ENCODE measurements around the gene FCER2.

The FCER2 gene

DNA sequence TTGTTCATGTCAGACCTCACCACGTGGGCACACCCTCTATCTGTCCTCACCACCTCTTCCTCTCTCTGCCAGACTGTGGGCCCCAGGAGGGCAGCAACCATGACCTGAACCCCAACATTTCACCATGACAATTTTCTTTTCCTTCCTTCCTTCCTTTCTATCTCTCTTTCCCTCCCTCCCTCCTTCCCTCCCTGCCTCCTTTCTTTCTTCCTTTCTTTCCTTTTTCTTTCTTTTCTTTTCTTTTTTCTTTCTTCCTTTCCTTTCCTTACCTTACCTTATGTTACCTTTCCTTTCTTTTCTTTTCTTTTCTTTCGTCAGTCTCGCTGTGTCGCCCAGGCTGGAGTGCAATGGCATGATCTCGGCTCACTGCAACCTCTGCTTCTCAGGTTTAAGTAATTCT, 8.7 kb upstream of the FCER2 start:
- TF ChIP-seq CTCF (IDR thresholded peaks at IDR 0.05; ENCODE audit: insufficient read depth, low read depth, low read length, missing control alignments) = no peak
- no peak for DNase-seq (ENCODE audit: low read depth)

DNA sequence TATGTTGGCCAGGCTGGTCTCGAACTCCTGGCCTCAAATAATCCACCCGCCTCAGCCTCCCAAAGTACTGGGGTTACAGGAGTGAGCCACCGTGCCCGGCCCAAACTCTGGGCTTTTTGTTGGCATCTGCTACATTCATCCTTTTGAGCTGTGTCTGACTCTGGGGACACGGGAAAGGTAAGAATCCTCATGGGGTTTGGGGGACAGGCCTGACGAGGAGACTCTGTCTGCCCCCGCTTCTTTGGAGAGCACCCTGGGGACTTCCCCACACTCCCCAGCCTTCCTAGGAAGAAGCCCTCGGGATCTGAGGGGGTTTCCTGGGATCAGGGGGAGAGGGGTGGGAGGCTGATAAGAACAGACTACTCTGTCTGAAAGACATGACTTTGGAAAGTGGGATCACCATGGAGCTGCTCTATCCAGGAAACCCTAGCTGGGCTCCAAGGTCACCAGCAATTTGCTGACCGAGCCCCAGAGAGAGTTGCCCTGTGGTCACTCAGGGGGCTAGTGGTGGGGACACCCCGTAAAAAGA, 8.1 kb upstream of the FCER2 start:
- DNase-seq (ENCODE audit: low read depth) = no peak
- TF ChIP-seq CTCF (IDR thresholded peaks at IDR 0.05; ENCODE audit: insufficient read depth, low read depth, low read length, missing control alignments) = no peak
- no peak overlapping the region for H3K4me3 ChIP-seq (ENCODE audit: low read depth, low read length)

More for the DNA sequence above, 8.7 kb upstream of the FCER2 start:
- H3K4me3 ChIP-seq (ENCODE audit: low read depth, low read length) = no peak overlapping the region

- no peak for DNase-seq (ENCODE audit: low read depth)
- TF ChIP-seq CTCF (IDR thresholded peaks at IDR 0.05; ENCODE audit: insufficient read depth, low read depth, low read length, missing control alignments) = no peak
- H3K4me3 ChIP-seq (ENCODE audit: low read depth, low read length) = no peak overlapping the region
Observed at GRCh38 chr19:7706955-7707456, 5.1 kb upstream of the FCER2 start.

DNA sequence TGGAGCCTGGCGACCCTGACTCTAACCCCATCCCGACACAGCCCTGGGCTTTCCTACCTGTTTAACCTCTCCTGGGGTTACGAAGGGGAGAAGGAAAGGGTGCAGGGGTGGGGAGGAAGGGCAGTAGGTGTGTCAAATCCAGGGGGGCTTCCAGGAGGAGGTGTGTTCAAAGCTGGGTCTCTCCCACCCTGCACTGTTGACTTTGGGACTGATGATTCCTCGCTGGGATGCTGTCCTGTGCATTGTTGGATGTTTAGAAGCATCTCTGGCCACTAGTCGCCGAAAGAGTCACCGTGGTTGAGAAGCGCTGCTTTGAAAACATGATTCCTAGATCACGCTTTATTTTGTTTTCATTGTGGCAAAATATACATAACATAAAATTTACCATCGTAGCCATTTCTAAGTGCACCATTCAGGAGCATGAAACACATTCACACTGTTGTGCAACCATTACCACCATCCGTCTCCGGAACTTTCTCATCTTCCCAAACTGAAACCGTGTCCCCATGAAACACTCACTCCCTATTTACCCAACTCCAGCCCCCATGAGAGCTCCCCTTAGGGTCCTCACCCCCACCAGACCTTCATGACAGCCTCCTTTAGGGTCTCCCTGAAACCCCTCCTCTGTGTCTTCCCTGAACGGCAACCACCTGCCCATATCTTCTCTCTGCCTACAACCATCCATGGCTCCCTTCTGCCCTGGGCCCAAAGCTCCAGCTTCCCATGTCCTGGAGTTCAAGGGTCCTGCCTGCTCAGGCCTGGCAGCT, 4.4 kb upstream of the FCER2 start:
- TF ChIP-seq CTCF (IDR thresholded peaks at IDR 0.05; ENCODE audit: insufficient read depth, low read depth, low read length, missing control alignments) = no peak
- peak overlapping the region; percentile 10; the same call in 1 of the 2 replicates for H3K4me3 ChIP-seq (ENCODE audit: low read depth, low read length)
- no peak for DNase-seq (ENCODE audit: low read depth)

GRCh38 chr19:7705387-7706187, 3.7 kb upstream of the FCER2 start:
- TF ChIP-seq CTCF (IDR thresholded peaks at IDR 0.05; ENCODE audit: insufficient read depth, low read depth, low read length, missing control alignments) = no peak
- peak overlapping the region; percentile 10; the same call in 1 of the 2 replicates for H3K4me3 ChIP-seq (ENCODE audit: low read depth, low read length)
- peak; percentile 97 for DNase-seq (ENCODE audit: low read depth)

GRCh38 chr19:7704280-7705060, 2.5 kb upstream of the FCER2 start:
- no peak for DNase-seq (ENCODE audit: low read depth)
- no peak overlapping the region for H3K4me3 ChIP-seq (ENCODE audit: low read depth, low read length)
- no peak for TF ChIP-seq CTCF (IDR thresholded peaks at IDR 0.05; ENCODE audit: insufficient read depth, low read depth, low read length, missing control alignments)

All from GM12865 (cell line).